Mesendoderm (in vitro differentiated cells): ENCODE measurements around the gene CNNM2.

ENCODE experiments used
- DNase-seq: peaks from one replicate; pipeline ENCODE4 v3.0.0; 2013
- H2AK5ac ChIP-seq: 2 replicates; pipeline ENCODE4 v1.6.1; 2013; ENCODE audit warnings: low read length, inconsistent platforms
- H2BK120ac ChIP-seq: 2 replicates; pipeline ENCODE4 v1.6.1; 2013; ENCODE audit warnings: low read depth, mild to moderate bottlenecking, low read length, moderate library complexity, mixed read lengths
- H2BK15ac ChIP-seq: replicated peaks from 2 replicates; pipeline ENCODE4 v1.6.1; 2013; ENCODE audit warnings: low read depth, mild to moderate bottlenecking, moderate library complexity
- H2BK5ac ChIP-seq: 2 replicates; pipeline ENCODE4 v1.6.1; 2013; ENCODE audit warnings: low read length, inconsistent platforms
- H3K18ac ChIP-seq: 2 replicates; pipeline ENCODE4 v1.6.1; 2013; ENCODE audit warnings: mild to moderate bottlenecking, low read length, mixed read lengths
- H3K23ac ChIP-seq: one replicate; pipeline ENCODE4 v1.6.1; 2013; ENCODE audit warnings: low read length
- H3K27ac ChIP-seq: 2 replicates; pipeline ENCODE4 v1.5.1; 2013; ENCODE audit warnings: low read depth, mild to moderate bottlenecking, inconsistent platforms, low read length, moderate library complexity
- H3K27me3 ChIP-seq: 2 replicates; pipeline ENCODE4 v1.6.1; 2013; ENCODE audit warnings: low read length, control low read depth, mild to moderate bottlenecking, inconsistent platforms; ENCODE audit not compliant: insufficient read depth, poor library complexity
- H3K36me3 ChIP-seq: 2 replicates; pipeline ENCODE4 v1.6.1; 2013; ENCODE audit warnings: low read length, inconsistent platforms; ENCODE audit not compliant: control insufficient read depth, insufficient read depth
- H3K4ac ChIP-seq: one replicate; pipeline ENCODE4 v1.6.1; 2013; ENCODE audit warnings: low read depth, mild to moderate bottlenecking, low read length, moderate library complexity
- H3K4me1 ChIP-seq: 2 replicates; pipeline ENCODE4 v1.6.1; 2013; ENCODE audit warnings: low read depth, low read length, inconsistent platforms; ENCODE audit not compliant: control insufficient read depth
- H3K4me2 ChIP-seq: 2 replicates; pipeline ENCODE4 v1.6.1; 2013; ENCODE audit warnings: low read length
- H3K4me3 ChIP-seq: 2 replicates; pipeline ENCODE4 v1.5.1; 2013; ENCODE audit warnings: mild to moderate bottlenecking, low read length
- H3K56ac ChIP-seq: one replicate; pipeline ENCODE4 v1.6.1; 2013; ENCODE audit warnings: low read length
- H3K79me1 ChIP-seq: 2 replicates; pipeline ENCODE4 v1.6.1; 2013; ENCODE audit warnings: low read length, inconsistent platforms
- H3K79me2 ChIP-seq: 2 replicates; pipeline ENCODE4 v1.6.1; 2013; ENCODE audit warnings: mild to moderate bottlenecking, low read length; ENCODE audit not compliant: control insufficient read depth, insufficient read depth
- H3K9ac ChIP-seq: 2 replicates; pipeline ENCODE4 v1.6.1; 2013; ENCODE audit warnings: low read length, inconsistent platforms
- H4K5ac ChIP-seq: one replicate; pipeline ENCODE4 v1.6.1; 2013; ENCODE audit warnings: low read length
- H4K8ac ChIP-seq: one replicate; pipeline ENCODE4 v1.6.1; 2013; ENCODE audit warnings: low read depth, mild to moderate bottlenecking, control low read depth, low read length, moderate library complexity
- WGBS: extraction: QIAGEN DNeasy Blood & Tissue Kit; methylation state at CpG from one replicate; pipeline ENCODE4 v1.1.7; 2013; ENCODE audit warnings: low lambda C conversion rate, missing lambda C conversion rate; ENCODE audit not compliant: insufficient coverage; ENCODE audit errors: extremely low coverage; 5-methylcytosine and 5-hydroxymethylcytosine counted together

The CNNM2 gene

GRCh38 chr10:103054621-103055020, 136.5 kb downstream of the CNNM2 start:
- H4K5ac ChIP-seq = no peak overlapping the region
- H3K27ac ChIP-seq = no peak overlapping the region
- H3K36me3 ChIP-seq = no peaks in the 10 kb centered on the region
- H2AK5ac ChIP-seq = no peak overlapping the region
- no peaks in the 10 kb centered on the region for H3K79me1 ChIP-seq
- H3K79me2 ChIP-seq = no peaks in the 10 kb centered on the region
- H3K4me2 ChIP-seq = no peak overlapping the region
- no peak overlapping the region for H3K18ac ChIP-seq
- no peak overlapping the region for H2BK15ac ChIP-seq
- H3K56ac ChIP-seq = no peak overlapping the region
- no CpG with 5 or more reads among the region's 3 CpGs for whole genome bisulfite sequencing
- H2BK120ac ChIP-seq = no peak overlapping the region
- H3K23ac ChIP-seq = no peak overlapping the region
- H2BK5ac ChIP-seq = no peak overlapping the region
- H3K9ac ChIP-seq = no peak overlapping the region
- no peaks in the 10 kb centered on the region for H3K27me3 ChIP-seq
- no peaks in the 10 kb centered on the region for H3K4me1 ChIP-seq
- H4K8ac ChIP-seq = no peak overlapping the region
- no peak overlapping the region for H3K4me3 ChIP-seq
- no peak for DNase-seq
- H3K4ac ChIP-seq = no peak overlapping the region

GRCh38 chr10:103055105-103055504, 137.0 kb downstream of the CNNM2 start:
- Histone ChIP-seq H2BK5ac (no peak overlapping the region), H3K4ac (no peak overlapping the region), H2AK5ac (no peak overlapping the region), H3K4me3 (no peak overlapping the region), H3K79me2 (no peaks in the 10 kb centered on the region), H3K18ac (no peak overlapping the region), H4K8ac (no peak overlapping the region), H2BK15ac (no peak overlapping the region), H3K36me3 (no peaks in the 10 kb centered on the region), H2BK120ac (no peak overlapping the region), H3K4me2 (no peak overlapping the region), H3K56ac (no peak overlapping the region), H3K23ac (no peak overlapping the region), H4K5ac (no peak overlapping the region), H3K79me1 (no peaks in the 10 kb centered on the region), H3K27me3 (no peaks in the 10 kb centered on the region), H3K4me1 (no peaks in the 10 kb centered on the region), H3K9ac (no peak overlapping the region), H3K27ac (no peak overlapping the region)
- no peak for DNase-seq
- no CpG with 5 or more reads among the region's 4 CpGs for WGBS

- no peak overlapping the region for H3K23ac ChIP-seq
- no peak overlapping the region for H3K9ac ChIP-seq
- no CpG with 5 or more reads among the region's 3 CpGs for WGBS
- no peaks in the 10 kb centered on the region for H3K36me3 ChIP-seq
- no peak for DNase-seq
- no peak overlapping the region for H2BK5ac ChIP-seq
- H4K8ac ChIP-seq = no peak overlapping the region
- H3K4me3 ChIP-seq = no peak overlapping the region
- H3K4me2 ChIP-seq = no peak overlapping the region
- no peaks in the 10 kb centered on the region for H3K4me1 ChIP-seq
- no peak overlapping the region for H3K4ac ChIP-seq
- no peak overlapping the region for H2BK120ac ChIP-seq
- no peak overlapping the region for H4K5ac ChIP-seq
- no peak overlapping the region for H3K27ac ChIP-seq
- no peak overlapping the region for H3K56ac ChIP-seq
- no peaks in the 10 kb centered on the region for H3K27me3 ChIP-seq
- no peaks in the 10 kb centered on the region for H3K79me1 ChIP-seq
- no peak overlapping the region for H2BK15ac ChIP-seq
- H2AK5ac ChIP-seq = no peak overlapping the region
- no peak overlapping the region for H3K18ac ChIP-seq
- no peaks in the 10 kb centered on the region for H3K79me2 ChIP-seq
These were observed 139.9 kb downstream of the CNNM2 start for GRCh38 chr10:103058034-103058433.

- H2AK5ac ChIP-seq = no peak overlapping the region
- no peak overlapping the region for H3K9ac ChIP-seq
- H3K23ac ChIP-seq = no peak overlapping the region
- H3K27me3 ChIP-seq = no peaks in the 10 kb centered on the region
- no peak overlapping the region for H3K18ac ChIP-seq
- no peak for DNase-seq
- H3K56ac ChIP-seq = no peak overlapping the region
- no peak overlapping the region for H2BK120ac ChIP-seq
- H4K8ac ChIP-seq = no peak overlapping the region
- no peak overlapping the region for H3K4me2 ChIP-seq
- H3K4me1 ChIP-seq = no peaks in the 10 kb centered on the region
- WGBS = no CpG with 5 or more reads among the region's 2 CpGs
- H4K5ac ChIP-seq = no peak overlapping the region
- no peak overlapping the region for H3K4me3 ChIP-seq
- no peak overlapping the region for H2BK15ac ChIP-seq
- H3K79me2 ChIP-seq = no peaks in the 10 kb centered on the region
- no peaks in the 10 kb centered on the region for H3K36me3 ChIP-seq
- H3K4ac ChIP-seq = no peak overlapping the region
- no peak overlapping the region for H2BK5ac ChIP-seq
- no peak overlapping the region for H3K27ac ChIP-seq
- H3K79me1 ChIP-seq = no peaks in the 10 kb centered on the region
These were observed 142.5 kb downstream of the CNNM2 start for GRCh38 chr10:103060575-103060974.

- Histone ChIP-seq H3K79me2 (no peaks in the 10 kb centered on the region), H3K27ac (no peak overlapping the region), H3K56ac (no peak overlapping the region), H4K8ac (no peak overlapping the region), H2BK120ac (no peak overlapping the region), H3K4ac (no peak overlapping the region), H3K23ac (no peak overlapping the region), H3K79me1 (no peaks in the 10 kb centered on the region), H3K9ac (no peak overlapping the region), H4K5ac (no peak overlapping the region), H3K4me3 (no peak overlapping the region), H3K4me2 (no peak overlapping the region), H3K36me3 (no peaks in the 10 kb centered on the region), H2BK5ac (no peak overlapping the region), H3K18ac (no peak overlapping the region), H3K4me1 (no peaks in the 10 kb centered on the region), H2AK5ac (no peak overlapping the region), H3K27me3 (no peaks in the 10 kb centered on the region), H2BK15ac (no peak overlapping the region)
- no peak for DNase-seq
- no CpG with 5 or more reads among the region's 15 CpGs for WGBS
These were observed 144.9 kb downstream of the CNNM2 start for GRCh38 chr10:103062854-103063590.

- Histone ChIP-seq H2BK120ac (no peak overlapping the region), H3K4me3 (no peak overlapping the region), H3K4me1 (no peaks in the 10 kb centered on the region), H3K27me3 (no peaks in the 10 kb centered on the region), H3K18ac (no peak overlapping the region), H2AK5ac (no peak overlapping the region), H4K8ac (no peak overlapping the region), H2BK5ac (no peak overlapping the region), H3K27ac (no peak overlapping the region), H3K23ac (no peak overlapping the region), H2BK15ac (no peak overlapping the region), H3K56ac (no peak overlapping the region), H4K5ac (no peak overlapping the region), H3K79me1 (no peaks in the 10 kb centered on the region), H3K36me3 (no peaks in the 10 kb centered on the region), H3K9ac (no peak overlapping the region), H3K4ac (no peak overlapping the region), H3K79me2 (no peaks in the 10 kb centered on the region), H3K4me2 (no peak overlapping the region)
- DNase-seq = no peak
- WGBS = no CpG with 5 or more reads among the region's 4 CpGs
These were observed 146.9 kb downstream of the CNNM2 start for GRCh38 chr10:103064956-103065355.
